Activated naive CD8-positive, alpha-beta T cell treated with anti-CD3 and anti-CD28 coated beads for 36 hours (primary cell): ENCODE data around the gene C3. TPM values are rescaled to one million over a fixed set of nuclear protein-coding genes. Genes with fewer than 3 reads are reported as not detected.
"Not testable (repeated sequence)": the region's sequence is repeated elsewhere in the genome, so short reads cannot be mapped to it uniquely, and the experiment has no call there.

Source experiments
- DNase-seq: peaks from one replicate; pipeline ENCODE4 v3.0.0; 2021
- H3K27ac Mint-ChIP-seq: one replicate; pipeline ENCODE4 v1.8.0; 2022; ENCODE audit warnings: mild to moderate bottlenecking, moderate library complexity, mixed read lengths
- H3K27me3 Mint-ChIP-seq: one replicate; pipeline ENCODE4 v1.8.0; 2022; ENCODE audit warnings: mild to moderate bottlenecking, mixed read lengths
- H3K36me3 Mint-ChIP-seq: one replicate; pipeline ENCODE4 v1.8.0; 2021; ENCODE audit warnings: mild to moderate bottlenecking, mixed read lengths
- H3K4me1 Mint-ChIP-seq: one replicate; pipeline ENCODE4 v1.8.0; 2021; ENCODE audit warnings: mixed read lengths
- H3K4me3 Mint-ChIP-seq: one replicate; pipeline ENCODE4 v1.8.0; 2022; ENCODE audit warnings: mild to moderate bottlenecking, moderate library complexity, mixed read lengths
- H3K9me3 Mint-ChIP-seq: one replicate; pipeline ENCODE4 v1.8.0; 2022; ENCODE audit warnings: mixed read lengths
- total RNA-seq, 2 experiments: library from RNA; stranded (reverse); gene quantifications; one replicate each; pipeline ENCODE4 v1.2.3, GENCODE V29; 2021

Gene C3
- total RNA-seq, 2 experiments from 2014 or later, result 0.22 to 0.64 TPM

- not testable (repeated sequence) for H3K27ac Mint-ChIP-seq, H3K27me3 Mint-ChIP-seq, H3K9me3 Mint-ChIP-seq, DNase-seq, H3K36me3 Mint-ChIP-seq, H3K4me3 Mint-ChIP-seq
- H3K4me1 Mint-ChIP-seq, result peaks cover 33% of the 10 kb centered on the region
These were observed 87.0 kb downstream of the C3 start for GRCh38 chr19:6633456-6633813.

- H3K27me3 Mint-ChIP-seq, H3K9me3 Mint-ChIP-seq, H3K27ac Mint-ChIP-seq, H3K4me3 Mint-ChIP-seq, H3K36me3 Mint-ChIP-seq: not testable (repeated sequence)
- peak; percentile 59 for DNase-seq
- H3K4me1 Mint-ChIP-seq, result peaks cover 31% of the 10 kb centered on the region
These were observed 87.5 kb downstream of the C3 start for GRCh38 chr19:6632747-6633455.

GRCh38 chr19:6632002-6632621, 88.3 kb downstream of the C3 start:
- H3K4me3 Mint-ChIP-seq, result no peak overlapping the region
- peaks cover 7% of the 10 kb centered on the region for H3K9me3 Mint-ChIP-seq
- H3K27ac Mint-ChIP-seq, result no peak overlapping the region
- H3K36me3 Mint-ChIP-seq, result peaks cover 6% of the 10 kb centered on the region
- H3K4me1 Mint-ChIP-seq, result peaks cover 31% of the 10 kb centered on the region
- peak; percentile 73 for DNase-seq
- peaks cover 6% of the 10 kb centered on the region for H3K27me3 Mint-ChIP-seq

Other genes starting within 250 kb of the C3 start
- 10 to 100 TPM; 62.4 to 63.2 TPM for gene DENND1C, start 238.9 kb downstream of the C3 start, total RNA-seq
- 1 to 10 TPM; 7.3 to 7.8 TPM for gene TUBB4A, start 218.3 kb downstream of the C3 start, total RNA-seq
- gene TNFSF9, start 189.6 kb downstream of the C3 start, total RNA-seq, result 1 to 10 TPM; 2.3 to 2.5 TPM
- gene CD70, start 129.5 kb downstream of the C3 start, total RNA-seq, result 10 to 100 TPM; 15.2 to 15.3 TPM
- 10 to 100 TPM; 68.0 to 72.8 TPM for gene TNFSF14, start 50.5 kb downstream of the C3 start, total RNA-seq
- 10 to 100 TPM; 56.0 to 62.9 TPM for gene GPR108, start 16.9 kb upstream of the C3 start, total RNA-seq
- gene TRIP10, start 19.0 kb upstream of the C3 start, total RNA-seq, result 10 to 100 TPM; 29.8 to 31.3 TPM
- 10 to 100 TPM; 25.7 to 26.1 TPM for gene SH2D3A, start 46.8 kb upstream of the C3 start, total RNA-seq
- 10 to 100 TPM; 65.2 to 65.7 TPM for gene VAV1, start 52.1 kb upstream of the C3 start, total RNA-seq
- gene ADGRE1, start 166.9 kb upstream of the C3 start, total RNA-seq, result 1 to 10 TPM in 1 of 2 experiments, under 1 TPM in 1; 0.88 to 1.3 TPM